Smooth muscle cell (in vitro differentiated cells): ENCODE results near the gene OR5A2. TPM values are rescaled to one million over a fixed set of nuclear protein-coding genes. Genes with fewer than 3 reads are reported as not detected.

Experiments used
- DNase-seq: peaks from one replicate; lab custom pipeline; 2025; ENCODE audit not compliant: unreplicated experiment; lab: John Stamatoyannopoulos, UW
- H2AFZ ChIP-seq: fragments of 200-600 bp; sonication (generic); 2 replicates; pipeline ENCODE4 v1.6.0; 2016; ENCODE audit warnings: antibody characterized with exemption, low read depth, mild to moderate bottlenecking
- H3F3A ChIP-seq: fragments of 200-600 bp; sonication (generic); 2 replicates; pipeline ENCODE4 v1.6.0; 2017; ENCODE audit warnings: antibody characterized with exemption, low read depth
- H3K27ac ChIP-seq: fragments of 200-600 bp; sonication (generic); 2 replicates; pipeline ENCODE4 v1.5.1; 2016; ENCODE audit warnings: low read depth, mild to moderate bottlenecking
- H3K27me3 ChIP-seq: fragments of 200-600 bp; sonication (generic); 2 replicates; pipeline ENCODE4 v1.6.1; 2016; ENCODE audit warnings: low read depth, mild to moderate bottlenecking
- H3K36me3 ChIP-seq: fragments of 200-600 bp; sonication (generic); 2 replicates; pipeline ENCODE4 v1.5.1; 2016; ENCODE audit warnings: low read depth
- H3K4me1 ChIP-seq: fragments of 200-600 bp; sonication (generic); 2 replicates; pipeline ENCODE4 v1.5.1; 2016; ENCODE audit warnings: low read depth
- H3K4me2 ChIP-seq: fragments of 200-600 bp; sonication (generic); 2 replicates; pipeline ENCODE4 v1.6.0; 2016; ENCODE audit warnings: mild to moderate bottlenecking
- H3K4me3 ChIP-seq: fragments of 200-600 bp; sonication (generic); 2 replicates; pipeline ENCODE4 v1.5.1; 2016; ENCODE audit warnings: mild to moderate bottlenecking
- H3K79me2 ChIP-seq: fragments of 200-600 bp; sonication (generic); 2 replicates; pipeline ENCODE4 v1.6.0; 2016; ENCODE audit warnings: low read depth, mild to moderate bottlenecking
- H3K9ac ChIP-seq: fragments of 200-600 bp; sonication (generic); 2 replicates; pipeline ENCODE4 v1.6.0; 2016; ENCODE audit warnings: low read depth
- H3K9me3 ChIP-seq: fragments of 200-600 bp; sonication (generic); replicated peaks from 2 replicates; pipeline ENCODE4 v1.5.1; 2016; ENCODE audit warnings: low read depth
- H4K20me1 ChIP-seq: fragments of 200-600 bp; sonication (generic); 2 replicates; pipeline ENCODE4 v1.6.0; 2016; ENCODE audit warnings: low read depth
- WGBS: methylation state at CpG from one replicate; pipeline ENCODE4 v1.1.7; 2016; ENCODE audit warnings: low lambda C conversion rate; 5-methylcytosine and 5-hydroxymethylcytosine counted together
- polyA plus RNA-seq: library from polyadenylated mRNA; unstranded; fragments of >200 nt; fragmentation: Nextera tagmentation; extraction: Ambion mirVana; gene quantifications from 2 replicates; pipeline ENCODE4 v1.2.1, GENCODE V29; 2016
- total RNA-seq: library from RNA; depleted of rRNA; stranded (reverse); fragments of >200 nt; gene quantifications from 2 replicates; pipeline ENCODE4 v1.2.3, GENCODE V29; 2014
- TF ChIP-seq, protein P1 (sequence below): fragments of 200-600 bp; sonication (generic); IDR thresholded peaks from 2 replicates; pipeline ENCODE4 v1.5.1; 2017; ENCODE audit warnings: borderline replicate concordance, mild to moderate bottlenecking, antibody characterized with exemption; ENCODE audit not compliant: insufficient read depth, poor library complexity, severe bottlenecking

Gene OR5A2
- total and polyA plus RNA-seq, 2 experiments from 2014 or later, result not detected

DNA sequence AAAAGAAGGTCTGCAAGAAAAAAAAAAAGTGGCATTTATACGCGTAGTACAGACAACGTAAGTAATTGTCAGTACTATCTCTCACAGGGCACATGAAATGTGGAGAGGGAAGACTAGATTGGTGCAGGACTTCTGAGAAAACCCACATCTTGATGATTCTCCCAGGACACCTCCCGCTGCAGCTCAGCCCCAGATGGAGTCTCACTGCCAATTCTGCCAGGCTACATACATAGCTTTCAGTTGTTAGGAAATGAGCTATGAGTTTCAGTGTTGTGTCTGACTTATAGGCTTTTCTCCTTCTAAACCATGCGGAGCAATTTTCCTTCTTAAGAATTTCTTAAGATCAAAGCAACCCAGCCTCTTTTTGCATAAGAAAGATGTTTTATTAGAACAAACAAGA lies 9.6 kb downstream of the OR5A2 start:
- WGBS, result 91% methylated on average over 5 of the region's 5 CpGs
- Histone ChIP-seq H3K4me3 (no peak overlapping the region), H4K20me1 (no peaks in the 10 kb centered on the region), H3K4me2 (no peak overlapping the region), H3K9me3 (no peaks in the 10 kb centered on the region), H3K79me2 (no peaks in the 10 kb centered on the region), H3K9ac (no peak overlapping the region), H3K4me1 (no peaks in the 10 kb centered on the region), H3F3A (no peaks in the 10 kb centered on the region), H2AFZ (no peak overlapping the region), H3K27me3 (no peaks in the 10 kb centered on the region), H3K36me3 (no peaks in the 10 kb centered on the region), H3K27ac (no peak overlapping the region)
- DNase-seq, result no peak
- TF ChIP-seq, protein P1, sequence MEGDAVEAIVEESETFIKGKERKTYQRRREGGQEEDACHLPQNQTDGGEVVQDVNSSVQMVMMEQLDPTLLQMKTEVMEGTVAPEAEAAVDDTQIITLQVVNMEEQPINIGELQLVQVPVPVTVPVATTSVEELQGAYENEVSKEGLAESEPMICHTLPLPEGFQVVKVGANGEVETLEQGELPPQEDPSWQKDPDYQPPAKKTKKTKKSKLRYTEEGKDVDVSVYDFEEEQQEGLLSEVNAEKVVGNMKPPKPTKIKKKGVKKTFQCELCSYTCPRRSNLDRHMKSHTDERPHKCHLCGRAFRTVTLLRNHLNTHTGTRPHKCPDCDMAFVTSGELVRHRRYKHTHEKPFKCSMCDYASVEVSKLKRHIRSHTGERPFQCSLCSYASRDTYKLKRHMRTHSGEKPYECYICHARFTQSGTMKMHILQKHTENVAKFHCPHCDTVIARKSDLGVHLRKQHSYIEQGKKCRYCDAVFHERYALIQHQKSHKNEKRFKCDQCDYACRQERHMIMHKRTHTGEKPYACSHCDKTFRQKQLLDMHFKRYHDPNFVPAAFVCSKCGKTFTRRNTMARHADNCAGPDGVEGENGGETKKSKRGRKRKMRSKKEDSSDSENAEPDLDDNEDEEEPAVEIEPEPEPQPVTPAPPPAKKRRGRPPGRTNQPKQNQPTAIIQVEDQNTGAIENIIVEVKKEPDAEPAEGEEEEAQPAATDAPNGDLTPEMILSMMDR, result no peak

DNA sequence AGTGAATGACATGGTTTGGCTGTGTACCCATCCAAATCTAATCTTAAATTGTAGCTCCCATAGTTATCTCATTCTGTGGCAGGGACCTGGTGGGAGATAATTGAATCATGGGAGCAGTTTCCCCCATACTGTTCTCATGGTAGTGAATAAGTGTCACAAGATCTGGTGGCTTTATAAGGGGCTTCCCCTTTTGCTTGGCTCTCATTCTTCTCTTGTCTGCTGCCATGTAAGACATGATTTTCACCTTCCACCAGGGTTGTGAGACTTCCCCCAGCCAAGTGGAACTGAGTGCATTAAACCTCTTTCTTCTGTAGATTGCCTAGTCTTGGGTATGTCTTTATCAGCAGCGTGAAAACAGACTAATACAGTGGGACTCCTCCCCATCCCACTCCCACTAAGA lies 11.1 kb downstream of the OR5A2 start:
- no peak for DNase-seq
- TF ChIP-seq, protein P1, result no peak
- 86% methylated on average over 1 of the region's 1 CpG for WGBS

DNA sequence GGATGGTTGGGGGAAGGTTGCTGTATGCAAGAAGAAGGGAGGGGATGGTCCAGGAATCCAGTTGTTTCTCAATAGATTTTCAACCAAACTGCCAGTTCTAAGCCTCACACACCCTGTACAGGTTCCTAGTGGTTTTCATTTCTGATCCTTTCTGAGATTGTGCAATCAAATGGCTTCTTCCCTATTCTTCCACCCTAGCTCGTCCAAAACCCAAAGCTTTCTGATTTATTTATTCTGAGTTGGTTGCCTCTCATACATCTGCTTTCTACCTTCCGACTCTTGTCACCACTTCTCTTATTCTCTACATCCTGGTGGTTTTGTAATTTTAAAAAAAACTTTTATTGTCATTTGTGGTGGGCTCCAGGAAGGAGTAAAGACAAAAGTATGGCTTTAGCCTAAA lies 12.6 kb downstream of the OR5A2 start:
- H3K79me2 ChIP-seq, result no peaks in the 10 kb centered on the region

More for the DNA sequence above, 11.1 kb downstream of the OR5A2 start:
- Histone ChIP-seq H3K4me1 (no peaks in the 10 kb centered on the region), H2AFZ (no peak overlapping the region), H3K9me3 (no peaks in the 10 kb centered on the region), H3K9ac (no peak overlapping the region), H3K27me3 (no peaks in the 10 kb centered on the region), H3K4me3 (no peak overlapping the region), H3K27ac (no peak overlapping the region), H3K79me2 (no peaks in the 10 kb centered on the region), H4K20me1 (no peaks in the 10 kb centered on the region), H3K36me3 (no peaks in the 10 kb centered on the region), H3F3A (no peaks in the 10 kb centered on the region), H3K4me2 (no peak overlapping the region)

GRCh38 chr11:59403546-59403945 lies 22.7 kb downstream of the OR5A2 start:
- no peaks in the 10 kb centered on the region for H4K20me1 ChIP-seq
- H3F3A ChIP-seq, result no peaks in the 10 kb centered on the region
- no peak for DNase-seq
- TF ChIP-seq, protein P1, result no peak
- H3K27me3 ChIP-seq, result no peaks in the 10 kb centered on the region
- no peaks in the 10 kb centered on the region for H3K79me2 ChIP-seq
- H3K36me3 ChIP-seq, result no peaks in the 10 kb centered on the region
- H3K9me3 ChIP-seq, result no peaks in the 10 kb centered on the region
- H3K4me2 ChIP-seq, result no peak overlapping the region
- no peak overlapping the region for H3K9ac ChIP-seq
- no peaks in the 10 kb centered on the region for H3K4me1 ChIP-seq
- H2AFZ ChIP-seq, result no peak overlapping the region
- H3K27ac ChIP-seq, result no peak overlapping the region
- H3K4me3 ChIP-seq, result no peak overlapping the region

More for the DNA sequence above, 12.6 kb downstream of the OR5A2 start:
- no peak overlapping the region for H2AFZ ChIP-seq
- no peaks in the 10 kb centered on the region for H3K27me3 ChIP-seq
- no peaks in the 10 kb centered on the region for H3F3A ChIP-seq
- no peaks in the 10 kb centered on the region for H3K36me3 ChIP-seq
- H3K4me3 ChIP-seq, result no peak overlapping the region
- H3K9ac ChIP-seq, result no peak overlapping the region
- H3K27ac ChIP-seq, result no peak overlapping the region
- no peak for DNase-seq
- no peak overlapping the region for H3K4me2 ChIP-seq
- TF ChIP-seq, protein P1, result no peak
- no peaks in the 10 kb centered on the region for H3K4me1 ChIP-seq
- H4K20me1 ChIP-seq, result no peaks in the 10 kb centered on the region
- WGBS, result 79% methylated on average over 2 of the region's 2 CpGs
- no peaks in the 10 kb centered on the region for H3K9me3 ChIP-seq
